Forelimb muscle (tissue), 1 donor: ENCODE results near the gene ECT2L. TPM values are rescaled to one million over a fixed set of nuclear protein-coding genes. Genes with fewer than 3 reads are reported as not detected.

Source experiments
- DNase-seq: peaks from one replicate; pipeline ENCODE4 v3.0.0-alpha.2; 2013; ENCODE audit warnings: low read depth
- polyA plus RNA-seq: library from polyadenylated mRNA; unstranded; fragments of 120-200 nt; gene quantifications from one replicate; pipeline ENCODE4 v1.2.1, GENCODE V29; 2013; ENCODE audit not compliant: insufficient read length

ECT2L gene
- polyA plus RNA-seq: 0.29 TPM

DNA sequence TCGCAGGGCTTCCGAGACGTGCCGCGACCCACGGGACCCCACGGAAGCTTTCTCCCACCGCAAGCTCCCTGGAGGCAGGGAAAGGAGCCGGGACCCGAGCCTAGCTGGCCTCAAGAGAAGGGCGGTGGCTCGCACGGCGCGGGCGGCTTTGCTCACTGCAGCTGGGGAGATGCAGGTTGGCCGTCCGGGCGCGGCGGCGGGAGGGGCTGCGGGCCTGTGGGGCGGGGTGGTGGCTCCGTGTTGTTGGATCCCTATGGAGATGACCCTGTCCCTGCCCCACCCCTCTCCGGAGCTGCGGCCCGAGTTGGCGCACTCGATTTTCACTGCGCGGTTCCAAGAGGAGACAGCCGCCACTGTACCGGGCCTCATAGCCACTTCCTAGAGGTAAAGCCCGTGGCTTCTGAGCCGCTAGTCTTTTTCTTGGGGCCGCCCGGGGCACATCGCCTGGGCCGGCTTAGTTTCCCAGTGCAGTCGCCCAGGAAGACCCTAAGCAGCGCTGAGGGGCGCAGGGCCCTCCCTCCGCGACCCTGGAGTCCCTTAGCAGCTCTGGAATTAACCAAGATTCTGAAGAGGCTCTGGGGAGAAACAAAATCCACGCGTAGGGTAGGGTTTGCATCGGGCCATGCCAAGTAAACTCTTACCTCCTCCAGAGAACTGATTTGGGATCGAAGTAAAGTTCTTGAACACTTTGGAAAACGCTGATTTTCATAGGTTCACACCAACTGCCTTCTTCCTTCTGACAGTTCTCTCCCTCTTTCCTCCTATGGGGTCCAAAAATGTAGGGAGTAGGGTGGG is at the start of gene ECT2L:
ECT2L (plus strand) TSS at position 279 of the 795 bp plus-strand sequence. CDS start 17,188 bp downstream, outside the sequence.
- no peak for DNase-seq

DNA sequence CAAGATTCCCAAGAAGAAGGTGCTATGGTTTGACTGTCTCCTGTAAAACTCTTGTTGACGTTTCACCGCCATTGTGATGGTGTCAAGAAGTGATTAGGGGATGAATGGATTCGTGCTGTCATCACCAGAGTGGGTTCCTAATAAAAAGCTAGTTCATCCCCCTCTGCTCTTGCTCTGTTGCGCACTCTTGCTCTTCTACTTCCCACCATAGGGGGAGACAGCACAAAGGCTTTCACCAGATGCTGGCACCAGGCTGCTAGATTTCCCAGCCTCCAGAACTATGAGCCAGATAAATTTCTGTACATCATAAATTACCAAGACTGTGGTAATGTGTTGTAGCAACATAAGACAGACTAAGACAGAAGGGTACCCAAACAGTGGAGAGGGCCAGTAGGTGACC is 43.9 kb upstream of the ECT2L start:
- DNase-seq: no peak

GRCh38 chr6:138757136-138757535 is 38.8 kb upstream of the ECT2L start:
- DNase-seq: no peak

DNA sequence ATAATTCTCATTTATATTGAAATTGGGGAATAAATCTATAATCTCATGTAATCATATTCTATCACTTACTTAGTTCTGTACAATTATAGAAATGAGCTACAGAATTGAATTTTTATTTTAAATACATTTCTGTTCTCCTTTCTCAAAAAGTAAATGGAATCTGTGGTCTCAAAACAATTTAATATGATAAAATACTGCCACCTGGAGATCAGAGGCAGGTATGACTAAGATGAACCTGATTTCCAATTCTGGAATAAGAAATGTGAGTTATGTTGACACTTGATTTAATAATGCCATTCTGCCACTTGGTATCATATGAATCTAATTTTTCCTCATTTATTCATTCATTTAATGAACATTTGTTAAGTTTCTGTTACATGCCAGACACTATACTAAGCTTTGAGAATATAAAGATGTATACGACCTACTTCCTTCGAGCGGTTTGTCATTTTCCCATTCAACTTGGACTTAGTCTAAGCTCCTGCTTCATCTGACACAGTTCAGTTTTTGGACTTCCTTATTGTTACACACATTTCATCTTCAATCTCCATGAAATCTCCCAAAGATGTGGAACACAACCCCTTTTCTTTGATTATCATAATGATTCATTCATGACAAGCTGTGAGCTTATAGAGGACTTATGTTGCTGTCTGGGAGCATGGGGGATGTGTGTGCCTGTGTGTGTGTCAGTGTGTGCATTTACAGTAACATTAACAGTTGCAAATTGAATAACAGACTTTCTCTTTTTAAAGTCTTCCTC is 29.8 kb upstream of the ECT2L start:
- no peak for DNase-seq

DNA sequence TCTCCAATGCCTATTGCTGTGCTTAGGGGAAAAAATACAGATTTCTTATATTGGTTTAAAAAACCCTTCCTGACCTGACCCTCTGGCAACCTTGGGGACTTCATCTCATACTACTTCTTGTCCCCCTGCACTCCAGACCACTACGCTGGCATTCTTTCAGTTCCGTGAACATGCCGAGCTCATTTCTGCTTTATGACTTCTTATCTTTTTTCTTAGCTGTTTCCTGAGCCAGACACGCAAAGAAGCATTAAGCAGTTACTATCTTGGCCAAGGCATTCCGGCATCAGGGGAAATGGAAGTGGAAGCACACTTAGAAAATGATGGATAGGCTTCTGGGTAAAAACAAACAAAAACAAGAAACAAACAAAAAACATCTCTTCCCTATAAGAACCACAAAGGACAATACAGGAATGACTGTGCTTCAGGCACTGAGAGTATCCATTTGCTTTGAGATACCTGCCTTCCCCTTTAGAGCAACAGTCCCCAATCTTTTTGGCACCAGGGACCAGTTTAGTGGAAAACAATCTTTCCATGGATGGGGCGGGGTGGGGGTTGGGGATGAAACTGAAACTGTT is 26.7 kb upstream of the ECT2L start:
- no peak for DNase-seq

DNA sequence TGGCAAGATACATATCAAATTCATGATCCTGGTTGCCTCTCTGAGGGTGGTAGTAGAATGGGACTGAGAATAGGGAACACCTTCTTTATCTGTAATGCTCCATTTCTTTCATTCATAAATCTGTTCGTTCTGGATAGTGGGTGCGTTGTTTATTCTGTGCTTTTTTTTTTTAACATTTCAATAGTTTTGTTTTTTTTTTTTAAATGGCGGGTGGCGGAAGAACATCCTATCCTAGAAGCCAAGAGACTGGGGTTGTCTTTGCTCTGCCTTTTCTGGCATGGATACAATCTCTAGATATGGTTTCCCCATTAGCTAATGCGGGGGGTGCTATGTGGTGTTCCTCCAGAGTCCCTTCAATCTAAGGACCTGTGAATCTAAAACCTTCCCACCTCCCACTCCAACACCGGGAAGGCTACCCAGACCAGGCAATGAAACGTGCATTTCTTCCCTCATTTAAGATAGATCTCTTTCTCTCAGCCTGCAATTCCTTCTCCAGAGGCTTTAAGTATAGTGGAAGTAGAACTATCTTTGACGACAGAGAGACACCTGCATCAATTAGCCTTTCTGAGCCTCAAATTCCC is 23.2 kb upstream of the ECT2L start:
- DNase-seq: no peak

DNA sequence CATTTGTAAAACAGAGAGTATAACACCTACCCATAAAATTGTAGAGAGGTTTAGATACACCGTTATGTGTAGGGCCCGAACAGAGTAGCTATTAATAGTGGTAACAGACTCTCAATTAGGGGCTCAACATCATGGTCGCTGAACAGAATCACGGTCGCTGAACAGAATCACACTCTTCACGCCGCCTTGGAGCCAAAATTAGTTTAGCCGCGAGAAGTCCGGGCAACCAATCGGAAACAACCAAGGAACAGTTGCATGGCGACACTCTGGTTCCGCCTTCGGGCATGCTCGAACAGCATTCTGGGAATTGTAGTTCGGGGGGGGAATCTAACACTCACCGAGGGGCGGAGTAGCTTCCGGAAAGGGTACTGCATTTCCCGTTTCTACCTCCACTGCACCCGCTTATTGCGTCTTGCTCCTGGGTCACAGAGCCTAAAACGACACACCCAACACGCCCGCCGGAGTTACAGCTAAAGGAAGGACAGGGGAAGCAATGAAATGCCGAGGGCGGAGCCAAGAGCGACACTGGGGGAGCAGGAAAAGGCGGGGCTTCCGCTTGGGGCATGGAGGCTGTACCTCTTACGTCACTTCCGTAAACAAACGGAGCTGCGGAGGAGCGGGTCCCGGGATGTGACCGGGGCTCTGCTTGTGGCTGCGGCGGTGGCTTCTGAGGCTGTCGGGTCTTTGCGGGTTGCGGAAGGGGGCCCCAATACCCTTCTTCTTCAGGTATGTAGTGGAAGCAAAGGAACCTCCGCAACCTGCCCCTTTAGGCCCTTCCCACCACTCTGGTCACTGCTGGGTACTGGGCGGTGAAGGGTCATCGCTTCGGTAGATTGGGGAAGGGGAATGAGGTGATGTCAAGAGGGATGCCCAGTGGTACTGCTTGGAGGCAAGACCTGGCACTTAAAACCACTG is 22.5 kb upstream of the ECT2L start, which contains the start of gene CCDC28A:
CCDC28A (plus strand) TSS at position 593 of the 915 bp plus-strand sequence. CDS start 2,352 bp downstream, outside the sequence.
- peak; percentile 90 for DNase-seq

GRCh38 chr6:138774370-138774769 is 21.5 kb upstream of the ECT2L start:
- DNase-seq: no peak

- no peak for DNase-seq
Observed at GRCh38 chr6:138776659-138777058, 19.2 kb upstream of the ECT2L start.

DNA sequence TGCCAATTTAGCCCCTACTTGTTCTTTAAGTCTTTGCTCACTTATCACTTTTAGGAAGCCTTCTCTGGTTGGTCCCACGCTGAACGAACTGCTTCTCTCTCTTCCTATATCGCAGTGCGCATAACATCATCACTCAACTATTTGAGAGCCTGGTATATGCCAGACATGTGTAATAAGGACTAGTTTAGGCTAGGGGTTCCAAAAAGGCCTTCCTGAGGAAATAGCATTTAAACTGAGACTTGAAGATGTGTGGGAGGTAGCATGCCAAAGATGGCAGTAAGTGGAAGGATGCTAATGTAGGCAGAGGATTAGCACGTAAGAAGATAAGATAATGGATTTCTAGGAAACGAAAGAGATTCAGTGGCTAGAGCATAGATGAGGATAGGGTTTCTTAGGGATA is 17.6 kb upstream of the ECT2L start:
- no peak for DNase-seq

DNA sequence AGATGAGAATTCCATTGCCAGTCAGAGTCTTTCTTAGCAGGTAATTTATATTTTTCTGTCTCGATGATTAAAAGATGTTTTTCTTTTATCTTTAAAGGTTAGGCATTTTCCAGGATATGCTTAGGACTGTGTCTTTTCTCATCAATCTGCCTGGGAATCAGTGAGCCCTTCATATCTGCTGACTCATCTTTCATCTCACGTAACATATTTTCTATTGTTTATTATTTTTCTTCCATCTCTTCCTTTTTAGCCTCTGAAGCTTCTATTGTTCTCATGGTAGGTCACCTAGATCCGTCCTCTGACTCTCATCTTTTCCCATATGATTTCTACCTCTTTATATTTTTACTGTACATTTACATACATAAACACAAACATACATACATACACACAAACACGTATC is 13.6 kb upstream of the ECT2L start:
- DNase-seq: no peak

DNA sequence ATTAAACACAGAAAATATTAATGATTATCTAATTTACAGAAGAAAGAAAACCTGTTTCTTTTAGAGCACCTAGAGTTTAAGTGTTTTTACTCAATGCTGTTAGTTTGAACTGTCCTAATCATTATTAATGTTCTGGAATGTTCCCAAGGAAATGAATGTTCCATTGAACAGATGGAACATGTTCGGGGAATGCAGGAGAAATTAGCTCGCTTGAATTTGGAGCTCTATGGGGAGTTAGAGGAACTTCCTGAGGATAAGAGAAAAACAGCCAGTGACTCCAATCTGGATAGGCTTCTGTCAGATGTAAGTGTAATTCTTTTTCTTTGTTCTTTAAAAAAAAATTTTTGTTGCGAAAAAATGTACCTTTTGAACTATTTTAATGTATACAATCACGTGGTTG is 10.8 kb upstream of the ECT2L start:
- no peak for DNase-seq

DNA sequence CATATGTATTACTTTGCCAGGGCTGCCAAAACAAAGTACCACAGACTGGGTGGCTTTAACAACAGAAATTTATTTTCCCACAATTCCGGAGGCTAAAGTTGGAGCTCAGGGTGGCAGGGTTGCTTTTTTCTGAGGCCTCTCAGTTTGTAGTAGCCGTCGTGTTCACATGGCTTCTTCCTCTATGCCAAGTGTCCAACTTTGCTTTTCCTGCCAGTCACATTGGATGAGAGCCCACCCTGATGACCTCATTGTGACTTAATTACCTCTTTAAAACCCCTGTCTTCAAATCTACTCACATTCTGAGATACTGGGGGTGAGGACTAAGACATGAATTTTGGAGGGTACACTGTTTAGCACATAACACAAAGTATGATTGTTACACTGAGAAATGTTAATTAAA is 9.9 kb upstream of the ECT2L start:
- DNase-seq: no peak

GRCh38 chr6:138787138-138787537 is 8.7 kb upstream of the ECT2L start:
- DNase-seq: no peak

DNA sequence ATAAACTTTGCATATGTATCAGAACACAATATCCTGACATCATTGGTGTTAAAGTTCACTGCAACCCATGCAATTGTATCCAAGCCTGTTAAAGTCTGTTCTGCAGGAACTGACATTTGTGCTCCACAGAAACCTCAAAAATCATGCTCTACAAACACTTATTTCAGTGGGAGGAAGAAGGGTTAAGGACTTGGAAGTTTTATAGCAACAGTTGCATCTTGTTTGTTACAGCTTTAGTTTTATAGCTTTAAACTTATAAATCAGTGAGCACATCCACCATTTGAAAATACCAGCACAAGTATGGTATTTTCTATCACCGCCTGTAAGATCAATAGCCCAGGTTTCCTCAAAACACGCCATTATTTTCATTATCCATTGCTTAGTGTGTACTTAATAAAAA is 884 bp downstream of the ECT2L start:
- DNase-seq: no peak

DNA sequence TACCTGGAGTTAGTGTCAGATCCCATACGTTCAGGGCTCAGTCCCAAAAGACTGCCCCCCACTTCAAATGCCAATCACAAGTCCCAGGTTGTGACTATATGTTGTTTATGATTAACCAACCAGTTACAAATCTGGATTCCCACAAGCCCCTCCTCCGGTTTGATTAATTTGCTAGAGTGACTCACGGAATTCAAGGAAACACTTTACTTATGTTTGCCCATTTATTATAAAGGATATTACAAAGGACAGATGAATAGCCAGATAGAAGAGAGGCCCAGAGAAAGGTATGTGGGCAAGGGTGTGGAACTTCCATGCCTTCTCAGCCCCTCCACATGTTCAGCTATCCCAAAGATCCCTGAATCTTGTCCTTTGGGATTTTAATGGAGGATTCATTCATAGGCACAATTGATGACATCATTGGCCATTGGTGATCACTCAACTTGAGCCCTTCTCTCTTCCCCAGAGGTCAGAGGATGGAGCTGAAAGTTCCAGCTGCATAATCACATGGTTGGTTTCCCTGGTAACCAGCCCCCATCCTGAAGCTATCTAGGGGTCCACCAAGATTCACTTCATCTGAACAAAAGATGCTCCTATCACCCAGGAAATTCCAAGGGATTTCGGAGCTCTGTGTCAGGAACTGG is 2.0 kb downstream of the ECT2L start:
- DNase-seq: no peak

DNA sequence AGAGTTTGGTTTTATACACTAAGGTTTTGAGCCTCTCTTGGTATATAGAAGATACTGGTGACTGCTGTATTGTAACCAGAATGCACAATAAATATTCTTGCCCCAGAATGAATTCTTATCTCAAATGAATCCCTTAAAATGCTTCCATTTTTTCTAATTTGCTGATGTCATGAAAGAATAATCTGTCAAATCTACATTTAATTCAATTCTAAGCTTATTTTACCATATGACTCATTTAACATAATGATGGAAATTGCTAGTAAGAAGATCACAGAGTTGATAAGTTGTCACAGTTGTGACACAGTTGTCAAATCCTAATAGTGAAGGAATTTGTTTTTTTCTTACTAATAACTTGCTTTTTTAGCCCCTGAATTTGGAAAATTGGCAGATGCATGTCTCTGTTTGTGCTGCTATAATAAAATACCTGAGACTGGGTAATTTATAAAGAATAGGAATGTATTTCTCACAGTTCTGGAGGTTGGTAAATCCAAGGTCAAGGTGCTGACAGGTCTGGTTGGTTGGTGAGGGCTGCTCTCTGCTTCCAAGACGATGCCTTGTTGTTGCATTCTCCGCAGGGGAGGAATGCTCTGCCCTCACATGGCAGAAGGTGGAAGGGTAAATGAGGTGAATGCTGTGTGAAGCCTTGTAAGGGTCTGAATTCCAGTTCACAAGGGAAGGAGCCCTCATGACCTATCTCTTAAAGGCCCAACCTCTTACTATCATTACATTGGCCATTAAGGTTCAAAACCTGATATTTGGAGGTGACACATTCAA is 4.7 kb downstream of the ECT2L start:
- no peak for DNase-seq

DNA sequence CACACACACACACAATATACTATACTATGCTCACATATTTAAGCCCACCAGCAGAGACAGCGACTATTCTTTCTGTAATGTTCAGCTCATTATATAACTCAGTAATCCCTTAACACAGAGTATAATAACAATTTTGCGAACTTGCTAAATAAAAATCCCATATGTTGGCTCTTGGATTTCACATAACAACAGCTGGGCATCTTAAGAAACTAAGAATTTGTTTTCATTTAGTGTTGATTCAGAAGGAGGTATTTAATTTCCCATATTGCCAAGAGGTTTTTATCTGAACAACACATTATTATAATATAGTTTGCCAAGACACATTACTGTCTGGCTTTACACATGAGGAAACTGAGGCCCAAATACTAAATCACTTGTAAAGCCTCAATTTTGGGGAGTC is 7.4 kb downstream of the ECT2L start:
- DNase-seq: no peak

GRCh38 chr6:138803861-138804260 is 8.0 kb downstream of the ECT2L start:
- DNase-seq: peak; percentile 77
